ENCODE data around the gene COL23A1.

Gene COL23A1

DNA sequence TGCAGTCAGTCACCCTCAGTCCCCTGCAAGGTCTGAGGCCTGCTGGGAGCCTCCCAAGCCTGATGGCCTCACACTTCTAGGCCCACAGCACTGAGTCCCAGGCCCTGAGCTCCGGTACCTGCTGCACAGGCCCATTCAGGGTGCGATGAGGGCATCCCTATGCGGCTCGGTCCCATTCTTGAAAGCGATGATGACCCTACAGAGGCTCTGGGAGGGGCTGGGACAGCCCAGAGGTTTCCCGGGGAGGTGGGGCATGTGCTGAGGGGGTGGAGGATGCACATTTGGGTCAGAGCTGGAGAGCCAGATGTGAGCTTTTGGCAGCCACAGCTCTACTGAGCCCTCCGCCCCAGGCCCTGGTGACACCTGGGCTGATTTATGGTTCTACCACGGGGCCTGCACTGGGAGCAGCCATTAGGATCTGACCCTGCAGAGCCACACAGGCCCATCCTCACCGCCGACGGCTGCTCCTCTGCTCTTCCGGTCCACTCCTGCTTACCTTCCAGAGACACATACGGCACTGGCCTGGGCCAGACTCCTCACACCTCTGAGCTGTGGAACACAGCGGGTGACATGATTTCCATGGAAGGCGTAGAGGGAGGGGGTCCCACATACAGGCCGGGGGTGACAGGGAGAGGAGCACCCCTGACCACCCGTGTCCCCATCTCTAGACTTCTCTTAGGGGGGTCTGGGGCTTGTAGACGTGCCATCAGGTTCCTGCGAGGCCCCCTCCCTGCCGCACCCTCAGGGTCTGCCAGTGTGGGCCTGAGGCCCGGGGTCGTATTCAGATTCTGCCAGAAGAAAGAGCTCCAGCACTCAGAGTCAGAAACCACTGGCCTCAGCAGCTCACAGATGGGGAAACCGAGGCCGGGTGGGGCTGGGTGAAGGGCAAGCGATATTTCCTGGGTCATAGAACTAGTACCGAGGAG, 53.4 kb downstream of the COL23A1 start:
- in situ Hi-C loops (cut with MboI; ENCODE audit: low sequenced_read_pairs): no loop called here

DNA sequence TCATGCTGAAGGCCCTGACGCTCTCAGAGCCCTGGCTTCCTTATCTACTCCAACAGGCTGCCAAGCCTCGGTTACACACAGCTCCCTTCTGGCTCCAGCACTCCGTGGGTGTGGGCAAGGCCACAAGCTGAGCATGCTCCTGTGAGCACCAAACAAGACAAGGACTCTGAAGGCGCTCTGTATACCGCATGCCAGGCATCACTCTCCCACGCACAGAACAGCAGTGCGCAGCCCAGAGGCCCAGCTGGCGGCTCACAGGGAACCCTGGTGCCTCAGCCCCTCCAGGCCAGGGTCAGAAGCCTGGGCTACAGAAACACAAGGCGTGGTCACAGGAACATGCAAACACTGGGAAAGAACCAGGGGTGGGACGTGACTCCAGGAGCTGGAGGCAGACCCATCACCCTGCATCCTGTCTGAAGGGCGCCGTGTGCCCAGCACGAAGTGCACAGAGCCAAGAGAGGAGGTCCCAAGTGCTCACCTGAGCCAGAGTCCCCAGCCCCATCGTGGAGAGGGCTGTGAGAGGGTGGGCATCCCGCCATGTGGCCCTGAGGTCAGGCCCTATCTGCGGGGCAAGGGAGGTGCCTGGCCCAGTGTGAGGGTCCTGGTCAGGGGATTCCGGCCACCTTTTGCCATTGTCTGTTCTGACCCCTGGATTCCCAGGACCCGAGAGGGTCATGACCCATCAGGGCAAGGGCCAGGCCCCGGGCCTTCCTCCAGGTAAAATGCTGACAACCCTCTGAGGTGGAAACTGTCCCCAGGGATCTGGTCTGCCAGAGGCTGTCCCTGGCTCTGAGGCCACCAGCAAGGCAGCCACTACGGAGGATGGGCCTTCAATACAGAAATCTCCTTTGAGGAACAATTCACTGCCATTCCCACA, 54.7 kb downstream of the COL23A1 start:
- in situ Hi-C loops (cut with MboI; ENCODE audit: low sequenced_read_pairs): no loop called here

DNA sequence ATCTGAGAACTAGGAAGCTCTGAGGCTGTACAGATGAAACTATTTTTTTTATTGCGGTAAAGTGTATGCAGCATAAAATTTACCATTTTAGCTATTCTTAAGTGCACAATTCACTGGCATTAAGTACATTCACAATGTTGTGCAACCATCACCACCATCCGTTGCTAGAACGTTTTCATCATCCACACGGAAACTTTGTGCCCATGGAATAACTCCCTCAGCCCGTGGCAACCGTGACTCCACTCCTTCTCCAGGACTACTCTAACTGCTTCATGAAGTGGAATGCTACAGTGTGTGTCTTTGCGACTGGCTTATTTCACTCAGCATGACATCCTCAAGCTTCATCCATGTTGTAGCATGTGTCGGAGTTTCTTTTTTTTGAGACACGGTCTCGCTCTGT, 57.1 kb downstream of the COL23A1 start:
- in situ Hi-C loops (cut with MboI; ENCODE audit: low sequenced_read_pairs): no loop called here

DNA sequence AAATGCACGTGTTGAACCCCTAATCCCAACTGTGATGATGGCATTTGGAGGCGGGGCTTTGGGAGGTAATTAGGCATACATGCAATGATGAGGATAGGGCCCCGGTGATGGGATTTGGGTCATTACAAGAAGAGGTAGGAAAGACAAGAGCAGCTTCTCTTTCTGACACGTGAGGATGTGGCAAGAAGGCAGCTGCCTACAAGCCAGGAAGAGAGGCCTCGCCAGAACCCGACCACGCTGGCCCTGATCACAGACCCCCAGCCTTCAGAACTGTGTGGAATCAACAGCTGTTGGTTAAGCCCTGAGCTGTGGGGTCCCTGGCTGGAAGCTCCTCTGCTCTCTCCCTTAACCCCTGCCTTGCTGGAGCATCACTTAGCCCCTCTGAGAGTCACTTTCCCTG, 57.5 kb downstream of the COL23A1 start:
- in situ Hi-C loops (cut with MboI; ENCODE audit: low sequenced_read_pairs): no loop called here

DNA sequence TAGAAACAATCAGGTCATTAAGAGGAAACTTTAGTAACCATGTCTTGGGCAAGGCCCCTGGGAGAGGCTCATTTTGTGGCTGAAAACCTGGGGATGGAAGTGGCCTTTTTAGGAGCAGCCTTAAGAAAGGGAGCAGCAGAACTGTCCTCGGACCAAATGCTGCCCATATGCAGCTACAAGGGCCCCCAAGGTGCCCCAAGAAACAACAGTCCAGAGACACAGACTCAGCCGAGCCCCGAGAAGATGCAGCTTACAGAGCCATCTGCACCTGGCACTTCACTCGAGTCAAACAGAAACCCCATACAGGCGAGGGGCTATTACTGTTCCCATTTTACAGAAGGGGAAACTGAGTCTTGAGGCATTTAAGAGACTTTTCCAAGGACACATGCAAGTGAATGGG, 58.0 kb downstream of the COL23A1 start:
- in situ Hi-C loops (cut with MboI; ENCODE audit: low sequenced_read_pairs): no loop called here

DNA sequence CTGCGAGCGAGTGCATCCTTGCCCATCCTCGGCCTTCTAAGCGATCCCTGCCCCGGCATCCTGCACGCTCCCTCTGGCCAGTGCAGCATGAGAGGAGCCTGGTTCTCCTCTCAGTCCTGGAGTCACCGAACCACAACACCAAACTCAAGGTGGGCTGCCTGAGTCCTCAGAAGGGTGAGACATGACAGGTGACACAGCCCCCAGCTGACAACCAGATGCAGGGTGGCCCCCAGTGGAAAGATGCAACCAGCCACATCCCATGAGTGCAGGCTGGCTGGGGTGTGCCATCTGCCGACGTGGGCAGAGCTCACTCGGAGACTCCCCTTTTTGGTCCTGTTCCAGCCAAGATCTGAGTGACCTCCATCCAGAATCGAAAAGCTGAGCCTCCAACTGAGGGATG, 58.4 kb downstream of the COL23A1 start:
- in situ Hi-C loops (cut with MboI; ENCODE audit: low sequenced_read_pairs): no loop called here

DNA sequence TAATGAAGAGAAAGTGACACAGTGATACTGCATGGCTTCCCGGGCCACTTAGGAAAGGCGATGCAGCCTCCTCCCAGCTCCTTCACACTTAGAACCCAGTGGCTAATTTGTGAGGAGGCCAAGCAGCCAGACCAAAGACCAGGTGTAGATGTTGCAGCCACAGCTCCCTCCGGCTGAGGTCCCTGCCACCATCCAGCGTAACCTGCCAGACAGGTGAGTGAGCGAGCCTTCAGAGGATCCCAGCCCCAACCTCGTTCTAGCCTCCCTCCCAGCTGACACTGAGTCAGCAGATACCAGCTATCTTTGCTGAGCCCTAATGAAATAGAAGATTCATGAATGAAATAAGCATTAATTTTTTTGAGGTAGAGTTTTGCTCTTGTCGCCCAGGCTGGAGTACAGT, 59.7 kb downstream of the COL23A1 start:
- in situ Hi-C loops (cut with MboI; ENCODE audit: low sequenced_read_pairs): no loop called here

DNA sequence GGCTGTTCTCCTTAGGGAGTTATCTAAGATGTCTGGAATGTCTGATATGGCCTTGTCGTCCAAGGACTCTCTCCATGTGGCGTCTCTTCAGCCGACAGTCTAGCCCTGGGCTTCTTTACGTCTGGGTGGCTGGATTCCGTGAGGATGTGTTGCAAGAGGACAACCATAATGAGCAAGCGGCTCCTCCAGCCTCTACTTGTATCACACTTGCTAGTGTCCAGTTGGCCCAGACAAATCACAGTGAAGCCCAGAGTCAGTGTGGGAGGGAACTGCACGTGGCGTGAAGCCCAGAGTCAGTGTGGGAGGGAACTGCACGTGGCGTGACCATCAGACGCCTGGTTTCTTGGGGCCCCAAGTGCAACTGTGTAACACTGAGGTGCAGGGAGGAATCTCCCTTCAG, 61.1 kb downstream of the COL23A1 start:
- in situ Hi-C loops (cut with MboI; ENCODE audit: low sequenced_read_pairs): no loop called here

DNA sequence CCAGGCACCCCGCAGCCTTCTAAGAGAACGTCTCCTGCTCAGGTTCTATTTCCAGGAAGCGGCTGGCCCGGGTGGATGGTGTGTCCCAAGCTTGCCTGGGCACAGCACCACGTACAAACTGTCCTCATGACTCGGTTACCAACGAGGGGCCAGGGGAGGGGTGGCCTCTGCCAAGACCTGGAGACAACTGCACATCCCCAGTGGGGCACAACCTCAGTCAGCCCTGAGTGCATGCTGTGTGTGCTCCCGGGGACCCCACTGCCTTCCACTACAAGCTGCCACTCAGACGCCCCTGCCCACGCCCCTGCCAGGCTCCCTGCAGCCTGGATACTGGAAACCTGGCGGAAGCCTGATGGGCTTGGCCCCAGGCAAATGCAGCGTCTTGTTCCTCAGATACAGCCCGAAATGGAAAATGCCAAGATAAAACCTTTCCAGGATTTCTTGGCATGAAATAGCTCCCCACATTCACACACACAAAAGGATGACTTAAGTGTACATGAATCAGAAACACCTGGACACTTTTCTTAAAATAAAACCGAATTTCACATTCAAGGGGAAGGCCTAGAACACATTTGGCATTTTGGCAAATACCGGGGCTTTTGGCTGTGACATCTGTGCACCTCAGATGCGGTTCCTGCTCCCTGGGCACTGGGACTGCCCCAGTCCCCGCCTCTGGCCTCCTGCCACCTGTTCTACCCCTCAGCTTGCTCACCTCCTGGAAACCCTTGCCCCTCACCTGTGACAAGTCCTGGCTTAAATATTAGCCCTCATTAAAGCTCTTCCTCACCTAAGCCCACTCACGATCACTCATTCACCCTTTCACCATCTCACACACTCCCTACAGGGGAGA, 62.5 kb downstream of the COL23A1 start:
- in situ Hi-C loops (cut with MboI; ENCODE audit: low sequenced_read_pairs): no loop called here

DNA sequence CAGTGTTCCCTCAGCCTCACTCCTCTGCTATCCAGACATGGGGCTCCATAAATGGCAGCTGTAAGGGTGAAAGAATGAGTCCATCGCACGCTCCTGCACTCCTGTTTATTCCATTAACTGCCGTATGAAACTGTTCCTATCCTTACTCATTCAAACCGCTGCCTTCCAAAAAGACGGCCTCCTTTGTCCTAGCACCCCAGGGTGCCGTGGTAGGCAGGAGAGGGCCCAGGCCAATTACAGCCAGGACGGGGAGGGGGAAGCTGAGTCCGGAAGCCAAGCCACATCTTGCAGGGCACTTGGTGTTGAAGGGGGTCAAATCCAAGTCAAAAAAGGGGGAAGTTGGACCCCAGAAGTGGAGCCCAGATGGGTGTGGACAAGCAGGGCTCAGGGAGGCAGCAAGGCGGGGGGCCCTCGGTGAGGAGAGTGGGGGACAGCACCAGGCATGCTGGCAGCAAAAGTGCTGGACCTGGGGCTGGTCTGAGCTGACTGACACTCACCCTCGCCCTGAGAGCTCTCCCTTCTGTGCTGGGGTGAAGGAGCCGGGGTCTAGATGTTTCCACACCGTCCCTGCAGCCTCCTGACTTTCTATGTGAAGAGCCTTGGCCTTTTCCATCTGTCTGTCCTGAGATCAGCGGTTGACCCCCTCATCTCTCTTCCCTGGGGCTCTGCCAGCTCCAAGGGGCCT, 63.3 kb downstream of the COL23A1 start:
- in situ Hi-C loops (cut with MboI; ENCODE audit: low sequenced_read_pairs): no loop called here

DNA sequence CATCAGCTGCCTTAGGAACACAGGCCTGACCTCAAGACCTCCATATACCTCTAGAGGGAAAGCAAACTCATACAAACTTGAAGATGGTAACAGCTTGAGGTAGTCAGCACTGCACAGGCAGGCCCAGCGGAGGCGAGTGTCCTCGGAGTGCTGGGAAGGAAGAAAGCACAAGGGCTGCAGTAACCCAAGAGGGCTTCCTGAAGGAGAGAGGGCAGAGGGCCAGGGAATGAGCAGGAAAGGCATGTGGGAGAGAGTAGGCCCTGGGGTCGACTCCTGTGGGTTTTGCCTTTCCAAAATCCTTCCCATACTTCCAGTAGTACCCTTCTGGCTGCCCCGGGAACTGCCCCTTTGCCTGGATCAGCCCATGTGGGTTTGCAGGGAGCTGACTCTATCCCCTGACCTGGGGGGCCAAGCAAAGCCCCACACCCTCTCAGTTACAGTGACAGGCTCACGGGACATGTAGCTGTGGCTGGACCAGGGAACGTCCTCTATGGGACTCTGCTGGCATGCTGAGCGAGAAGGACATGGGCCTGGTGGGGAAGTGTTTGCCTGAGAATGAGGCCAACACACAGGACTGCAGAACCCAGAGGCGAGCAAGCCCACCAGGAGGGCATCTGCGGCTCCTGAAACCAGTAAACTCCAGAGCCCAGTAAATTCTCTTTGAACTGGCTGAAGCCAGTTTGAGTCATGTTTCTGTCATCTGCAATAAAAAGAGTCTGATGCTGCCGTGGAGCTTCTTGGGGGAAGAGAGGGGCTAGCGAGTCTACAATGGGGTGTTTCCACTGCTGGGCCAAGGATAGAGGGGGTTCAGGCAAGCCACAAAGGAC, 64.1 kb downstream of the COL23A1 start:
- in situ Hi-C loops (cut with MboI; ENCODE audit: low sequenced_read_pairs): no loop called here

DNA sequence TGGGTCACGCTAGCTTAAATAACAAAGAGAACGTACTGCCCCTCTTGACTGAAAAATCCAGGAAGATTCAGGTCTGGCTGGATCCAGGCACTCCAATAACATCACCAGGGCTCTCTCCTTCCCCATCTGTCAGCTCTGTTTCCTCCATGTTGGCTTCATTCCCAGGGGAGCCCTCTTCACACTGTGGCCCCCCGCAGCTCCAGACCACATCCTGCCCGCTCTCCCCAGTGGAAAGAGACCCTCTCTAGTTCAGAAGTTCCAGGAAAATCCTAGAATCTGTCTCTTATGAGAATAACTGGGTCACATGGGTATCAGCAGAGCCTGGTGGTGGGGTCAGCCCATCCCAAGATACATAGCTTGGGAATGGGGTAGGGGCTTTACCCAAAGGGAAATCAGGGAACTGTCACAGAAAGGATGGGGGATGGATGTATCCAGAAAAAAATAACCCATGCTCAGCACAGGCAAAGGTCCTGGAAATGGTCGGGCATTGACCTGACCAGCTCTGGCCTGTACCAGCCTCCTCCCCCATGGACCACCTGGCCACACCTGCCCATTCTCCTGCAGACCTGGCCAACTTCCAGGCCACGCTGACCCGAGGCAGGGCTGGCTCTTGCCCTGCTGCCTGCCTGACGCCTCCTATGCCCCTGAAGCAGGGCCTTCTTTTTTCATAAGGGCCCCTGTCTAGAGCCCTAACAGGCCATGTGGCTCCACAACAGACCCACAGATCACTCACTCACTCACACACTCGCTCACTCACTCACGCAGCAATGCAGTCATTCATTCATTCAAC, 65.9 kb downstream of the COL23A1 start:
- in situ Hi-C loops (cut with MboI; ENCODE audit: low sequenced_read_pairs): no loop called here

DNA sequence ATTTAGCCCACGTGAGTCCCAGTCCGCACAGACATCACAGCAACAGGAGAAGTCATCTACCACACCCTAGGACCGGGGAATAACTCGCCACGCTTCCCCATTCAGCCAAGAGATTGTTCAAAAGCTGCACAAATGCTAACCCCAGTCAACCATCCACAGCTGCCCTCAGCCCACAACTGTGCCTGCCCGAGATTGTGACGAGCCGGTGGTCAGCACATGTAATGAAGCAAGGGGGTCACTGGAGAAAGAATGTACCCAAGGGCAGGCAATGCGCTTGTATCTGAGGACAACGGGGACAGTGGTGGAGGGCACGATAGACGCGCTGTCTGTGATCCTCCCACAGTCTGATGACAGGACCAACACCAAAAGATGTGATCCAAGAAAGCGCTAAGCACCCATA, 67.8 kb downstream of the COL23A1 start:
- in situ Hi-C loops (cut with MboI; ENCODE audit: low sequenced_read_pairs): no loop called here

DNA sequence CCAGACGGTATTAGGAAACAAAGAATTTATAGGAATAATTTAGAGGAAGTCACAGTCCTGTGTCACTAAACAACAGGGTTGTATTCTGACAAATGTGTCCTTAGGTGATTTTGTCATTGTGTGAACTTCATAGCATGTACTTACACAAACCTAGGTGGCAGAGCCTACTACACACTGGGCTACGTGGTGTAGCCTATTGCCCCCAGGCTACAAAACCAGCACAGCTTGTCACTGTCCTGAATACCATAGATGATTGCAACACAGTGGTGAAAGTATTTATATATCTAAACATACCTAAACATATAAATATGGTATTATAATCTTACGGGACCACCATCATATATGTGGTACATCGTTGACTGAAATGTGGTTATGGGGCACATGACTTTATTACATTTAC, 69.3 kb downstream of the COL23A1 start:
- in situ Hi-C loops (cut with MboI; ENCODE audit: low sequenced_read_pairs): no loop called here

DNA sequence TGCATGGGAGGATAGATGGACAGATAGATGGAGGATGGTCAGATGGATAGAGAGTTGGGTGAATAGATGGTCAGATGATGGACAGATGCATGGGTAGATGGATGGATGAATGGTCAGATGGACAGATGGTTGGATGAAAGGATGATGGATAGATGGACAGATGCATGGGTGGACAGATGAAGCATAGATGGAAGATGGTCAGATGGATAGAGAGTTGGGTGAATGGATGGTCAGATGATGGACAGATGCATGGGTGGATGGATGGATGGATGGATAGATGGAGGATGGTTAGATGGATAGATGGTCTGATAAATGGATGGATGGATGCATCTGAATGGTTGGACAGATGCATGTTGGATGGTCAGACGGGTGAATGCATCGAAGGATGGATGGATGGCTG, 70.4 kb downstream of the COL23A1 start:
- in situ Hi-C loops (cut with MboI; ENCODE audit: low sequenced_read_pairs): no loop called here

DNA sequence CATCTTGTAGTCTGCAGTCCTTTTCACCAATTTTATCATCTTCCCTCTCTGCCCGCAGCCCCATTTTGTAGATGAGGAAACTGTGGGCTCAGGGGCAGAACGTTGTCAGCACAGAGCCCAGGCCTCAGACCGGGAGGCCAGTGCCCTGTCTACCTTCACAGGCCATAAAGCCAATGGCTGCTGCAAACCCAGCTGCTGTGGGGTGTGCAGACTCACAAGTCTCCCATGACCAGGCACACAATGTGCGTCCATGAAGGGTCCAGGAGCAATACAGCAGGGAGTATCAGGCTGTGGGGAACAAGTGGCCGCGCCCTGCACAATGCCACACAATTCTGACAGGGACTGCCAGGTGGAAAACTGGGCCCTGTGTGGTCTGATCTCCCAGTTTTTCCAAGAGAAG, 71.0 kb downstream of the COL23A1 start:
- in situ Hi-C loops (cut with MboI; ENCODE audit: low sequenced_read_pairs): no loop called here

DNA sequence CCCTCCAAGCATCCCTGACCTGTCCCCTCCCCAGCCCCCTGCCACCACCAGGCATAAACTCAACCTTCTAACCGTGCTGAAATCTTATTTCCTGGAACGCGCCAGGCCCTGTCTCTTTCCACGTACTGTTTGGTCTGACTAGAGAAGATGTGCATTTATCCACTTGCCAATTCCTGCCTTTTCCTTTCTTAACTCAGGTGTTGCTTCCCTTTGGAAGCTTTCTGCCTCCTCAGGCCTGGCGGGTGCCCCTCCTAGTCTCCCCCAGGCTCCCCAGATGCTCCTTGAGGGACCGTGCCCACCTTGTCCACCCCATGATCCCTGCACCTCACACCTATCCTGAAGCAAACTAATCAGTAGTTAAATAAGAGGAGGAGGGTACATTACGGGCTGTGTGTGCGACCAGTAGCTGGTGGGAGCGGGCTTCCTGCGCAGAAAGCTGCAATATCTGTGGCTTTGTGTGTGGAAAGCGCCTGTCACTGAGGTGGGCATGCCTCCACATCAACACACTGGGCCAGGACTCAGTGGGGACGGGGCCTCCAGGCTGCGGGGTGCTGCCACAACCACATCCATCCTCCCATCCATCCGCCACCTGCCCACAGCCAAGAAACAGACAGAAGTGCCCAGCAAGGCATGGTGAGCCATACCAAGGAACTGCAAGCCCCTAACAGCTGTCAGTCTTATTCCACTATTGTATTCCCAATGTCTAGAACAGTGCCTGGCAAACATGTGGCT, 73.5 kb downstream of the COL23A1 start:
- in situ Hi-C loops (cut with MboI; ENCODE audit: low sequenced_read_pairs): no loop called here

Data from HL-60/S4 treated with phorbol 12-myristate 13-acetate at 8.2 ng/mL for 4 days and 3 days (cell line).